ENCODE results near the gene WASF3. TPM values are rescaled to one million over a fixed set of nuclear protein-coding genes. Genes with fewer than 3 reads are reported as not detected.
A peak's percentile ranks its signal among the peaks of the same experiment; 100 is the strongest.
"Not testable (repeated sequence)": the region's sequence is repeated elsewhere in the genome, so short reads cannot be mapped to it uniquely, and the experiment has no call there.

Gene WASF3
- total and polyA plus RNA-seq, 10 donors = 1.7 to 16.4 (median 8.4) TPM

- TF ChIP-seq POLR2AphosphoS5 (IDR thresholded peaks at IDR 0.05) = peak in 2 of 3 donors; percentile 15 to 62
- TF ChIP-seq CTCF (IDR thresholded peaks at IDR 0.05 in 8 of 11, conservative IDR thresholded peaks at IDR 0.05 in 3 of 11) = no peak
- TF ChIP-seq POLR2A (IDR thresholded peaks at IDR 0.05) = no peak
- Histone ChIP-seq H3K4me1 (peaks cover 0 to 27% (median 13%) of the 10 kb centered on the region in 6 donors), H3K36me3 (no peaks in the 10 kb centered on the region), H3K4me3 (peak overlapping the region in 5 of 8 donors; percentile 8 to 53 (median 18)), H3K9me3 (no peaks in the 10 kb centered on the region), H3K27me3 (replicated peaks in 1 of 7) (peaks cover 0 to 10% (median 0%) of the 10 kb centered on the region in 7 donors), H3K27ac (peak overlapping the region in 4 of 8 donors; percentile 19 to 71 (median 42))
- DNase-seq = peak; percentile 86
- WGBS, 5 donors = 22 to 60% (median 35%) methylated on average over 21 to 26 of the region's 26 CpGs
- intact Hi-C loops (cut with DNase I; ENCODE audit: low total_unique reads) = no loop called here
These were observed 164.0 kb downstream of the WASF3 start for GRCh38 chr13:26721251-26722121.

GRCh38 chr13:26722321-26722720 is 164.8 kb downstream of the WASF3 start:
- H3K9me3 ChIP-seq = no peaks in the 10 kb centered on the region
- DNase-seq = no peak
- H3K27ac ChIP-seq = peak overlapping the region in 4 of 8 donors; percentile 19 to 71 (median 42)
- peaks cover 0 to 27% (median 13%) of the 10 kb centered on the region in 6 donors for H3K4me1 ChIP-seq
- 73 to 89% (median 78%) methylated on average over 5 of the region's 5 CpGs for WGBS, 5 donors
- intact Hi-C loops (cut with DNase I; ENCODE audit: low total_unique reads) = no loop called here
- no peaks in the 10 kb centered on the region for H3K36me3 ChIP-seq
- H3K27me3 ChIP-seq (replicated peaks in 1 of 7) = peaks cover 0 to 10% (median 0%) of the 10 kb centered on the region in 7 donors
- no peak overlapping the region for H3K4me3 ChIP-seq
- no peak for TF ChIP-seq CTCF (IDR thresholded peaks at IDR 0.05 in 8 of 11, conservative IDR thresholded peaks at IDR 0.05 in 3 of 11)
- no peak for TF ChIP-seq POLR2AphosphoS5 (IDR thresholded peaks at IDR 0.05)
- TF ChIP-seq POLR2A (IDR thresholded peaks at IDR 0.05) = no peak

GRCh38 chr13:26723620-26724019 is 166.1 kb downstream of the WASF3 start:
- H3K27me3 ChIP-seq (replicated peaks in 1 of 7); H3K27ac ChIP-seq; H3K9me3 ChIP-seq; H3K4me3 ChIP-seq; intact Hi-C loops (cut with DNase I; ENCODE audit: low total_unique reads); H3K36me3 ChIP-seq; DNase-seq: not testable (repeated sequence)
- peaks cover 0 to 27% (median 13%) of the 10 kb centered on the region in 6 donors for H3K4me1 ChIP-seq
- 95 to 100% (median 100%) methylated on average over 1 to 15 of the region's 31 CpGs; no CpG with 5 or more reads in 1 of the 5 donors for WGBS, 5 donors

GRCh38 chr13:26726684-26727083 is 169.2 kb downstream of the WASF3 start:
- Histone ChIP-seq H3K36me3 (no peaks in the 10 kb centered on the region), H3K9me3 (no peaks in the 10 kb centered on the region), H3K4me1 (peaks cover 0 to 11% (median 6%) of the 10 kb centered on the region in 6 donors), H3K27ac (no peak overlapping the region), H3K4me3 (no peak overlapping the region), H3K27me3 (replicated peaks in 1 of 7) (peaks cover 0 to 5% (median 0%) of the 10 kb centered on the region in 7 donors)
- TF ChIP-seq POLR2A (IDR thresholded peaks at IDR 0.05) (no peak), CTCF (IDR thresholded peaks at IDR 0.05 in 8 of 11, conservative IDR thresholded peaks at IDR 0.05 in 3 of 11) (no peak), POLR2AphosphoS5 (IDR thresholded peaks at IDR 0.05) (no peak)
- DNase-seq = no peak
- WGBS, 5 donors = 87 to 91% (median 90%) methylated on average over 8 of the region's 8 CpGs
- intact Hi-C loops (cut with DNase I; ENCODE audit: low total_unique reads) = no loop called here

Measured in spleen (tissue), 11 donors.